LNCaP clone FGC (cell line): ENCODE measurements around the gene FAM3B.

Experiments used
- DNase-seq: peaks from one replicate; pipeline ENCODE4 v3.0.0-alpha.2; 2011; ENCODE audit warnings: low read depth
- H3K4me3 ChIP-seq: 2 replicates; pipeline ENCODE4 v1.5.1; 2011; ENCODE audit warnings: mild to moderate bottlenecking, low read depth, low read length, control low read depth
- CTCF ChIP-seq: IDR thresholded peaks from 2 replicates; pipeline ENCODE4 v1.5.1; 2012; ENCODE audit warnings: mild to moderate bottlenecking; ENCODE audit not compliant: control insufficient read depth, insufficient read depth; ENCODE audit errors: extremely low read depth

The FAM3B gene

DNA sequence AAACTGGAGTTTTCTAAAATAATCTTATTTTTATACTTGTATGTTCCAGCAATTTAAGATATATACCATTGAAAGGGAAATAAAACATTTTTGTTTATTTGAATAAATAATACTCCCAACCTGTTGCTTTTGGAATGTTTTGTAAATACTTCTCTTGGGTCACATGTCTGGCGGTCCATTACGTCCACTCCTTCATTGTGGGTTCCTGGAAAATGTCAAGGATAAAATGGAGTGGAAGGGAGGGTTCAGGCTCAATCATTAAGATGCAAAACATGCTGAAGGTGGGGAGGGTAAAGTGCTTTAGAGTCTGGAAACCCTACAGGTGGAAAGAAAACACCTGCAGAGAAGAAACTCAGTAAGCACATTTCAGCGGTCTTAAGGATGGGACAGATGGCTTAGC, 34.2 kb upstream of the FAM3B start:
- no peak overlapping the region for H3K4me3 ChIP-seq
- TF ChIP-seq CTCF = no peak
- DNase-seq = no peak

DNA sequence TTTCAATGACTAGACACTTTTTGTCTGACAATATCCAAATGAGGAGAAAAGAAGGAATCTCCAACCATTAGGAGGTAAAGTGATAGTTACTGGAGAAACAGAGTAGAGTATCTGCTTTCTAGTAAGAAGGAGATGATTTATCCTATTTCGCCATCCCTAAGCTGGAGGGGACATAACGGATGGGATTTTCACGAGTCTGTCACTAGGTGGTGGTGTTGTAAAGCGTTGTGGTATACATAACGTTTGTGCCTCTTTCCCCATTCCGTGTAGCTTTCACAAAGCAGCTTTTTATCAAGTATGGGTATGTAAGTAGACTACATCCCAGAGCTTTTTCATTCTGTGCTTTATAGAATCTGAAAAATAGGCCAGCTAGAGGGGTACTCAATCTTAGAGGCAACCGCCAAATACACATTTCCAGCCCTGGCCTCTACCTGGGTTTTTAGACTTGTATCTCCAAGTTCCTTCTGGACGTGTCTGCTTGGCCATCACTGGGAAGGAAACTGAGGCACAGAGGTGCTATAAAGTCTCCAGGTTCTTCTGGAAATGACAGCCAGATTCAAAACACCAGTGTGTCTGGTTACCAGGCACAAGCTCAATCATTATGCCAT, 33.3 kb upstream of the FAM3B start:
- DNase-seq = peak; percentile 65
- peak; percentile 87 for TF ChIP-seq CTCF
- no peak overlapping the region for H3K4me3 ChIP-seq

DNA sequence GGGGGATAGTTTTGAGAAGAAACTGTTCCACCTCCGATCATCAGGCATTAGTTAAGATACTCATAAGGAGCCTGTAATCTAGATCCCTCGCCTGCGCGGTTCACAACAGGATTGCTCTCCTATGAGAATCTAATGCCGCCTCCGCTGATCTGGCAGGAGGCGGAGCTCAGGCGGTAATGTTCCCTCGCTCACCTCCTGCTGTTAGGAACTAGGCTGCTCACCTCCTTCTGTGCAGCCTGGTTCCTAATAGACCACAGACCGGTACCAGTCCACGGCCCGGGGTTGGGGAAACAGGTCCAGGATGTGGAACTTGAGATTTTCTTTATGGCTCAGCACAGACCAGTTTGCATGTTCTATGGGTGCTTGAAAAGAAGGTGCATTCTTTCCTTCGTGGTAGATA, 27.2 kb upstream of the FAM3B start:
- TF ChIP-seq CTCF = no peak
- no peak overlapping the region for H3K4me3 ChIP-seq
- DNase-seq = no peak

DNA sequence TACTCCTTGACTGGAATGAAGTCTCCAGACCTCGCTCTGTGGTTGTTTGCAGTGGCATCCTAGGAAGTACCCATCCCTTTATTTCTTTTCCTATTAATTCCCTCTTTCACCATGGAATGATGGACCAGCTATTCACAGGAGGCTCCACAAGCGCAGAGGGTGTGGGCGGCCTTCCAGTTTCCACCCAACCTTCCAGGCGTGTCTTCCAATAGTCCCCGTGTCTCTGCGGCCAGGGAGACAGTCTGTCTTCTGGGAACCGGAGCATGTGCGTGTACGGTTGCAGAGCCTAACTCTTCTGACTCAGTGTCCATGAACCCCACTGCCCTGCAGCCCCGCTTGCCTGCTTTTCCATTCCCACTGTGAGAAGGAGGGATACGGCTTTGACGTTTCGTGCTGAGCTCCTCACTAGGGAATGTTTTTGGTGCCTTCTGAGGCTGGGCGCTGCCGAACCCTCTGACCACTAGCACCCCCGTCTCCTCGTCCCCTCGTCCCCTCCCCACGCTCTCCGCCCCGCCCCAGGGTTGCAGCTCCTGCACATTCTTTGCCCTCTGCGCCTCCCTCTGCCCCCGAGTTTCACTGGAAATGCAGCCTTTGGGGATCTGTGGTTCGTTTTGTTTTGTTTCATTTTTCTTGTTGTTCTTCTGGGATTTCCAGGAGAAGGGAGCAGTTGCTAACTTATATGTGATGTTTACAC, 26.3 kb upstream of the FAM3B start:
- no peak for DNase-seq
- H3K4me3 ChIP-seq = no peak overlapping the region
- no peak for TF ChIP-seq CTCF

DNA sequence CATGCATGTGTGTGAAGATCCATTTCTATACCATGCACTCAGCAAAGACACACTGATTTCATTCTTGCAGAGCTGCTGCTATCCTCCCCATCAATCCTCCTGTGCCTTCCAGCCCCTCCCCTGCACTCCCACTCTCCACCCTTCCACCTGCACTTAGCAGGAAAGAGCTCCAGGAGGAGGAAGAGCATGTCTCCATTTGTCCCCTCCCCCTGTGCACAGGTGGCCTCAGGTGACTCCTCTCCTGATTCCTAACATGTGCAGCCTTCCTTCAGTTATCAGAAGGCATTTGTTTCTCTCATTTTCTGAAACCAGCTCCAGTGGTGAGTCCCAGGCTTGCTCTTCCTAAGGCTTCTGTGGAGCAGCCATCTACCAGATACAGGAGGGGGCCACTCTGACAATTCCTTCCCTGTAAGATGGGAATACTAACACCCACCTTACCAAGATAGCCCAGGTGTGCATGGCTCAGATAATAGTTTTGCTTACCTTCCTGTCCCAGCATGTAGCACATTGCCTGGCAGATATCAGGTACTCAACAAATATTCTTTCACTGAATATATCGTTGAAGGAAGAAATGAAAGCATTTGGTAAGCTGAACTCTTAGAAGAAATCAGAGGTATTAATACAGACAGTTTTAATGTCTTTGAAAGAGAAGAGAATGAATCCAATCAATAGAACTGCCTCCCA, 21.9 kb upstream of the FAM3B start:
- peak; percentile 2 for DNase-seq
- no peak for TF ChIP-seq CTCF
- H3K4me3 ChIP-seq = no peak overlapping the region

DNA sequence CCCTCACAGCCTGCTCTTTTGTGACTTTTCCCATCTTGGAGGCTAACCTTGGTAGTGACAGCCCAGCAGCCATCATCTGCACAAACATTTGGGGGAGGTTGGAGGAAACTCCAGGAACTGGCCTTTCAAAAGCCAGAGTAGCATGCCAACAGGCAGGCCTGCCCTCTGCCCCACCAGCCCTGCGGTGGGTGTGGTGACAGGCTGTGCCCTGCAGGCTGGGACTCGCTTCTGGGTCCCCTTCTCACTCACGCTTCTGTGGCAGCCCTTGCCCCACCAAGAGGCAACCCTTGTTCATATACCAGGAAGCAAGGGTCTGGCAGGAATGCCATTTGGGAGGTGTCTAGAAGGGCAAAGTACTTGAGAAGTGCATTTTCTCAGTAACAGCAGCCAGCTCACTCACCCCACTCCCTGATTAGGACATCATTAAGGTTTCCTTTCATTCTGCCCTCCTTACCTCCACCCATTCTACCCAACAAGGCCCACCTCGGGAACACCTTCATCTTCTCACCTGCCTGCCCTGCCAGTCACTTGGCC, 20.8 kb upstream of the FAM3B start:
- DNase-seq = no peak
- no peak for TF ChIP-seq CTCF
- H3K4me3 ChIP-seq = no peak overlapping the region
